ENCODE data around the gene PLEKHM3.

DNA sequence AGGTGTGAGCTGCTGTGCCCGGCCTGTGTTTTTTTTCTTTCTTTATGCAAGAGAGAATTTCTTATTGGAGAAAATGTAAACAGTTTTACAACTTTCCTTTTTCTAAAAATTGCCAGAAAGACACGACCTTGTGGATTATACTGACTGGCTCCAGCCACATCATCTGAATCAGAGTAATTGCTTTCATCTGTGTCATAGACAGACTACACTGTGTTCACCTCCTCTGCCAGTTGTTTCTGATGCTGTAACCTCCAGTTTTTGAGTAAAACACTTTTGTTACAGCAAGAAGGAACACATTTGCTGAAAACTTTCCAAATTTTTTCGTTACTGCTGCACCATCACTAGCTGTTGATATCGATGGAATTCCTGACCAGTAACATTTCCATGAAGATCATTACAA is 43.9 kb upstream of the PLEKHM3 start:
- TF ChIP-seq ZNF772 (CRISPR knock-in tag; IDR thresholded peaks at IDR 0.05): no peak
- no peak for TF ChIP-seq ZNF354B (CRISPR knock-in tag; IDR thresholded peaks at IDR 0.05)
- TF ChIP-seq SIN3A (IDR thresholded peaks at IDR 0.05; ENCODE audit: borderline replicate concordance, low read depth, low read length): no peak
- no peak for TF ChIP-seq ZNF101 (CRISPR knock-in tag; IDR thresholded peaks at IDR 0.05; ENCODE audit: borderline replicate concordance, low read depth)
- no peak for TF ChIP-seq ZKSCAN5 (CRISPR knock-in tag; IDR thresholded peaks at IDR 0.05)
- TF ChIP-seq BRCA1 (CRISPR knock-in tag; IDR thresholded peaks at IDR 0.05): no peak
- TF ChIP-seq TFE3 (CRISPR knock-in tag; IDR thresholded peaks at IDR 0.05): no peak
- TF ChIP-seq ZNF121 (CRISPR knock-in tag; IDR thresholded peaks at IDR 0.05): no peak
- TF ChIP-seq CTCF (CRISPR knock-in tag; IDR thresholded peaks at IDR 0.05): no peak
- TF ChIP-seq, protein P1, sequence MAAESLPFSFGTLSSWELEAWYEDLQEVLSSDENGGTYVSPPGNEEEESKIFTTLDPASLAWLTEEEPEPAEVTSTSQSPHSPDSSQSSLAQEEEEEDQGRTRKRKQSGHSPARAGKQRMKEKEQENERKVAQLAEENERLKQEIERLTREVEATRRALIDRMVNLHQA (CRISPR knock-in tag; IDR thresholded peaks at IDR 0.05): no peak
- TF ChIP-seq ZNF7 (CRISPR knock-in tag; IDR thresholded peaks at IDR 0.05): no peak
- TF ChIP-seq STAT5B (CRISPR knock-in tag; IDR thresholded peaks at IDR 0.05): no peak
- no peak for TF ChIP-seq MEIS1 (CRISPR knock-in tag; IDR thresholded peaks at IDR 0.05; ENCODE audit: borderline replicate concordance)

Measured in HepG2 (cell line).